Caco-2 (cell line): Measurements from ENCODE around the gene FOXRED1. TPM values are rescaled to one million over a fixed set of nuclear protein-coding genes. Genes with fewer than 3 reads are reported as not detected.

ENCODE experiments used
- BruUV-seq: library from RNA; stranded (reverse); fragments of 400-500 nt; replicated peaks from 2 replicates; lab custom pipeline; 2021; lab: Mats Ljungman, UMichigan
- CTCF ChIA-PET: fragments of 300-600 bp; sonication (Branson Sonifier 250); formaldehyde crosslinking; loops from one replicate; lab custom pipeline; 2022; ENCODE audit warnings: antibody characterized with exemption; lab: Charles Lee
- POLR2A ChIA-PET: fragments of 300-600 bp; sonication (Branson Sonifier 250); formaldehyde crosslinking; loops from one replicate; lab custom pipeline; 2022; ENCODE audit warnings: antibody characterized with exemption; lab: Charles Lee
- DNase-seq, 2 experiments: peaks; one replicate each; pipeline versions ENCODE4 v3.0.0 to v3.0.0-alpha.2; 2020 to 2022
- H3K27me3 ChIP-seq: replicated peaks from 2 replicates; pipeline ENCODE4 v1.6.0; 2011; ENCODE audit warnings: low read length; ENCODE audit not compliant: control insufficient read depth, insufficient read depth
- H3K36me3 ChIP-seq: 2 replicates; pipeline ENCODE4 v1.5.1; 2011; ENCODE audit warnings: low read length; ENCODE audit not compliant: control insufficient read depth, insufficient read depth
- H3K4me1 ChIP-seq: fragments of 250-450 bp; sonication (Bioruptor Pico); 2 replicates; pipeline ENCODE4 v1.5.1; 2020; ENCODE audit warnings: mild to moderate bottlenecking
- H3K4me3 ChIP-seq: 2 replicates; pipeline ENCODE4 v1.5.1; 2011; ENCODE audit warnings: low read depth, mild to moderate bottlenecking, control low read depth, low read length
- H3K9me3 ChIP-seq: fragments of 250-450 bp; sonication (Bioruptor Pico); 2 replicates; pipeline ENCODE4 v1.5.1; 2020; ENCODE audit warnings: mild to moderate bottlenecking, moderate library complexity
- H3K27ac Mint-ChIP-seq: one replicate; pipeline ENCODE4 v1.8.0; 2022; ENCODE audit warnings: mixed read lengths; ENCODE audit not compliant: unreplicated experiment
- H3K27me3 Mint-ChIP-seq: one replicate; pipeline ENCODE4 v1.8.0; 2022; ENCODE audit warnings: mixed read lengths; ENCODE audit not compliant: insufficient read depth, unreplicated experiment
- H3K36me3 Mint-ChIP-seq: one replicate; pipeline ENCODE4 v1.8.0; 2022; ENCODE audit warnings: mild to moderate bottlenecking, mixed read lengths; ENCODE audit not compliant: insufficient read depth, unreplicated experiment
- H3K4me1 Mint-ChIP-seq: one replicate; pipeline ENCODE4 v1.8.0; 2022; ENCODE audit warnings: low read depth, mixed read lengths; ENCODE audit not compliant: unreplicated experiment
- H3K4me3 Mint-ChIP-seq: one replicate; pipeline ENCODE4 v1.8.0; 2022; ENCODE audit warnings: mild to moderate bottlenecking, moderate library complexity, mixed read lengths; ENCODE audit not compliant: unreplicated experiment
- H3K9me3 Mint-ChIP-seq: one replicate; pipeline ENCODE4 v1.8.0; 2022; ENCODE audit warnings: mixed read lengths; ENCODE audit not compliant: unreplicated experiment
- CTCF ChIP-seq, 2 experiments: fragments of 200-600 bp in 1 of 2; IDR thresholded peaks; 1 replicate in 1 of 2; 2 replicates in 1 of 2; pipeline versions ENCODE4 v1.5.1 to v1.8.0; 2011 to 2022; ENCODE audit warnings: antibody characterized with exemption in 1 of 2, control low read depth in 1 of 2, inconsistent platforms in 1 of 2, low read depth in 1 of 2, low read length in 1 of 2, mild to moderate bottlenecking in 1 of 2, moderate library complexity in 1 of 2; ENCODE audit not compliant: insufficient read depth in 1 of 2, severe bottlenecking in 1 of 2, unreplicated experiment in 1 of 2
- intact Hi-C: fragments of 100-400 bp; cut with micrococcal nuclease; formaldehyde crosslinking; loops from one replicate; pipeline ENCODE4 v1.10.0; 2022; ENCODE audit not compliant: unreplicated experiment
- total RNA-seq: library from RNA; stranded (reverse); gene quantifications from 2 replicates; pipeline ENCODE4 v1.2.3, GENCODE V29; 2022

The FOXRED1 gene
- total RNA-seq, 1 experiment from 2014 or later, result 91.7 TPM

GRCh38 chr11:126318574-126319373 lies 49.8 kb downstream of the FOXRED1 start:
- Histone ChIP-seq H3K4me1 (0 out of 2 replicates have a peak, but pooled peaks cover 6% of the 10 kb centered on the region), H3K27me3 (no peaks in the 10 kb centered on the region), H3K36me3 (no peaks in the 10 kb centered on the region), H3K9me3 (no peaks in the 10 kb centered on the region), H3K4me3 (no peak overlapping the region)
- intact Hi-C loops, result loop anchor here (10.0 kb wide), 1 partner anchor 286 kb away; no protein-coding TSS in a partner anchor
- Mint-ChIP-seq H3K4me1 (peaks cover 6% of the 10 kb centered on the region), H3K4me3 (no peak overlapping the region), H3K27ac (no peak overlapping the region), H3K36me3 (peaks cover 7% of the 10 kb centered on the region), H3K27me3 (no peaks in the 10 kb centered on the region), H3K9me3 (no peaks in the 10 kb centered on the region)
- no TSS peak for BruUV-seq
- no peak for TF ChIP-seq CTCF (IDR thresholded peaks at IDR 0.05; ENCODE audit: insufficient read depth in 1 of 2, low read depth in 1 of 2, low read length in 1 of 2, severe bottlenecking in 1 of 2, unreplicated experiment in 1 of 2)
- ChIA-PET POLR2A (no interaction called here), CTCF (interaction anchor here (0.7 kb wide), 1 partner anchor 267 kb away, joined by 3 read pairs; no protein-coding TSS in a partner anchor)
- DNase-seq, result no peak

GRCh38 chr11:126319374-126319740 lies 50.4 kb downstream of the FOXRED1 start:
- intact Hi-C loops, result loop anchor here (10.0 kb wide), 1 partner anchor 285 kb away; no protein-coding TSS in a partner anchor
- 0 out of 2 replicates have a peak, but pooled peaks cover 6% of the 10 kb centered on the region for H3K4me1 ChIP-seq
- H3K27me3 ChIP-seq, result no peaks in the 10 kb centered on the region
- H3K36me3 ChIP-seq, result no peaks in the 10 kb centered on the region
- POLR2A ChIA-PET, result no interaction called here
- no peaks in the 10 kb centered on the region for H3K9me3 ChIP-seq
- no peak for TF ChIP-seq CTCF (IDR thresholded peaks at IDR 0.05; ENCODE audit: insufficient read depth in 1 of 2, low read depth in 1 of 2, low read length in 1 of 2, severe bottlenecking in 1 of 2, unreplicated experiment in 1 of 2)
- no TSS peak for BruUV-seq
- Mint-ChIP-seq H3K36me3 (peaks cover 7% of the 10 kb centered on the region), H3K4me3 (no peak overlapping the region), H3K27ac (no peak overlapping the region), H3K9me3 (no peaks in the 10 kb centered on the region), H3K27me3 (no peaks in the 10 kb centered on the region), H3K4me1 (peaks cover 6% of the 10 kb centered on the region)
- H3K4me3 ChIP-seq, result no peak overlapping the region
- CTCF ChIA-PET, result no interaction called here
- DNase-seq, result no peak

GRCh38 chr11:126322996-126323395 lies 54.0 kb downstream of the FOXRED1 start:
- H3K36me3 Mint-ChIP-seq, result peaks cover 3% of the 10 kb centered on the region

More at GRCh38 chr11:126322996-126323395, 54.0 kb downstream of the FOXRED1 start:
- TF ChIP-seq CTCF (IDR thresholded peaks at IDR 0.05; ENCODE audit: insufficient read depth in 1 of 2, low read depth in 1 of 2, low read length in 1 of 2, severe bottlenecking in 1 of 2, unreplicated experiment in 1 of 2), result no peak
- Histone ChIP-seq H3K4me3 (no peak overlapping the region), H3K27me3 (no peaks in the 10 kb centered on the region), H3K4me1 (no peaks in the 10 kb centered on the region), H3K36me3 (no peaks in the 10 kb centered on the region), H3K9me3 (no peaks in the 10 kb centered on the region)
- H3K9me3 Mint-ChIP-seq, result no peaks in the 10 kb centered on the region
- no peaks in the 10 kb centered on the region for H3K4me1 Mint-ChIP-seq
- no TSS peak for BruUV-seq
- CTCF ChIA-PET, result no interaction called here
- no peak for DNase-seq
- intact Hi-C loops, result no loop called here
- POLR2A ChIA-PET, result no interaction called here
- no peak overlapping the region for H3K4me3 Mint-ChIP-seq
- H3K27me3 Mint-ChIP-seq, result no peaks in the 10 kb centered on the region
- H3K27ac Mint-ChIP-seq, result no peak overlapping the region
